ENCODE results near the gene SLC10A7. TPM values are rescaled to one million over a fixed set of nuclear protein-coding genes. Genes with fewer than 3 reads are reported as not detected.

Gene SLC10A7
- total and polyA plus RNA-seq, 10 of the 15 experiments (the other 5 are each of a cell fraction or from before 2014, with no cell fraction given) = 4.6 to 23.7 (median 15.6) TPM

GRCh38 chr4:146525754-146526153 is 4.0 kb upstream of the SLC10A7 start:
- DNase-seq (ENCODE audit: low read depth, low spot score) = no peak
- Histone ChIP-seq H2AFZ (ENCODE audit: control insufficient read depth, low read depth, low read length) (no peak overlapping the region), H3K9me3 (replicated peaks; ENCODE audit: control insufficient read depth, insufficient read depth, low read length) (no peaks in the 10 kb centered on the region), H4K20me1 (ENCODE audit: control insufficient read depth, insufficient read depth) (no peaks in the 10 kb centered on the region), H3K4me1 (ENCODE audit: control insufficient read depth, insufficient read depth, low read length) (no peaks in the 10 kb centered on the region), H3K36me3 (ENCODE audit: control insufficient read depth in 2 of 2, insufficient read depth in 2 of 2, low read length in 1 of 2) (no peaks in the 10 kb centered on the region), H3K27ac (ENCODE audit: control insufficient read depth, insufficient read depth) (no peak overlapping the region), H3K4me3 (no peak overlapping the region), H3K79me2 (ENCODE audit: control insufficient read depth, insufficient read depth, low read length) (peaks cover 20% of the 10 kb centered on the region), H3K27me3 (replicated peaks in 1 of 2; ENCODE audit: control insufficient read depth in 2 of 2, insufficient read depth in 2 of 2, low read length in 1 of 2) (no peaks in the 10 kb centered on the region), H3K9ac (ENCODE audit: control insufficient read depth, insufficient read depth, low read length) (no peak overlapping the region), H3K4me2 (ENCODE audit: control insufficient read depth, insufficient read depth) (no peak overlapping the region)
- SMC1A ChIA-PET (ENCODE audit: uncharacterized antibody, unreplicated experiment) = no interaction called here
- 41% methylated on average over 2 of the region's 2 CpGs for WGBS (ENCODE audit: insufficient coverage, insufficient replicate concordance, low lambda C conversion rate, missing lambda C conversion rate)
- ATAC-seq = no peak
- intact Hi-C loops (cut with micrococcal nuclease; ENCODE audit: unreplicated experiment) (loop anchor here (10.0 kb wide), 2 partner anchors 251 to 431 kb away; no protein-coding TSS in a partner anchor), in situ Hi-C loops (cut with MboI) (no loop called here)
- CTCF ChIA-PET = interaction anchor here (0.6 to 1.5 kb wide), 2 partner anchors 150 to 183 kb away, joined by 3 read pairs; no protein-coding TSS in a partner anchor
- no peak for FAIRE-seq
- POLR2A ChIA-PET = interaction anchor here (0.7 to 1.4 kb wide), 2 partner anchors 9 to 108 kb away, joined by 3 read pairs; no protein-coding TSS in a partner anchor
- no TSS peak for BruUV-seq (replicated peaks)
- no peak for TF ChIP-seq NR2C1 (IDR thresholded peaks at IDR 0.05)
- no peak for TF ChIP-seq MYC (IDR thresholded peaks at IDR 0.05; ENCODE audit: insufficient read depth, insufficient read length, insufficient replicate concordance, low read length, severe bottlenecking)
- no peak for TF ChIP-seq PRDM15 (CRISPR knock-in tag; IDR thresholded peaks at IDR 0.05)
- no peak for TF ChIP-seq GABPA (IDR thresholded peaks at IDR 0.05; ENCODE audit: low read depth)
- TF ChIP-seq HDAC6 (IDR thresholded peaks at IDR 0.05; ENCODE audit: unreplicated experiment) = no peak
- no peak for TF ChIP-seq MAX (IDR thresholded peaks at IDR 0.05; ENCODE audit: low read depth, low read length)
- no peak for TF ChIP-seq POLR2AphosphoS2 (IDR thresholded peaks at IDR 0.05; ENCODE audit: low read depth, low read length)
- no peak for TF ChIP-seq WRNIP1 (IDR thresholded peaks at IDR 0.05; ENCODE audit: borderline replicate concordance, low read depth, low read length)
- no peak for TF ChIP-seq CHD1 (IDR thresholded peaks at IDR 0.05; ENCODE audit: low read depth, low read length)
- RAD21 ChIA-PET (ENCODE audit: unreplicated experiment) = interaction anchor here (0.7 to 0.9 kb wide), 2 partner anchors 89 to 179 kb away, joined by 4 read pairs; no protein-coding TSS in a partner anchor
